IgD-negative memory B cell (primary cell): Measurements from ENCODE around the gene INPP5B. TPM values are rescaled to one million over a fixed set of nuclear protein-coding genes. Genes with fewer than 3 reads are reported as not detected.
A peak's percentile ranks its signal among the peaks of the same experiment; 100 is the strongest.
"Not testable (repeated sequence)": the region's sequence is repeated elsewhere in the genome, so short reads cannot be mapped to it uniquely, and the experiment has no call there.

Source experiments
- H3K27ac Mint-ChIP-seq, 3 donors: one replicate each; pipeline ENCODE4 v1.8.0; 2020 to 2022; ENCODE audit warnings: mild to moderate bottlenecking in 3 of 3, mixed read lengths in 3 of 3, moderate library complexity in 1 of 3
- H3K27me3 Mint-ChIP-seq: one replicate; pipeline ENCODE4 v1.8.0; 2021; ENCODE audit warnings: mixed read lengths
- H3K36me3 Mint-ChIP-seq: one replicate; pipeline ENCODE4 v1.8.0; 2020; ENCODE audit warnings: mild to moderate bottlenecking, mixed read lengths
- H3K4me1 Mint-ChIP-seq, 3 donors: one replicate each; pipeline ENCODE4 v1.8.0; 2020 to 2022; ENCODE audit warnings: mixed read lengths in 3 of 3, mild to moderate bottlenecking in 1 of 3
- H3K4me3 Mint-ChIP-seq, 4 donors: one replicate each; pipeline ENCODE4 v1.8.0; 2020 to 2022; ENCODE audit warnings: mild to moderate bottlenecking in 4 of 4, mixed read lengths in 4 of 4, moderate library complexity in 3 of 4
- H3K9me3 Mint-ChIP-seq, 3 donors: one replicate each; pipeline ENCODE4 v1.8.0; 2020 to 2021; ENCODE audit warnings: mixed read lengths in 3 of 3, mild to moderate bottlenecking in 1 of 3
- polyA plus RNA-seq: library from polyadenylated mRNA; unstranded; fragments of 300-500 nt; fragmentation: Illumina TruSeq; gene quantifications from one replicate; pipeline ENCODE4 v1.2.3, GENCODE V29; 2021

INPP5B gene
- 24.2 TPM for polyA plus RNA-seq

DNA sequence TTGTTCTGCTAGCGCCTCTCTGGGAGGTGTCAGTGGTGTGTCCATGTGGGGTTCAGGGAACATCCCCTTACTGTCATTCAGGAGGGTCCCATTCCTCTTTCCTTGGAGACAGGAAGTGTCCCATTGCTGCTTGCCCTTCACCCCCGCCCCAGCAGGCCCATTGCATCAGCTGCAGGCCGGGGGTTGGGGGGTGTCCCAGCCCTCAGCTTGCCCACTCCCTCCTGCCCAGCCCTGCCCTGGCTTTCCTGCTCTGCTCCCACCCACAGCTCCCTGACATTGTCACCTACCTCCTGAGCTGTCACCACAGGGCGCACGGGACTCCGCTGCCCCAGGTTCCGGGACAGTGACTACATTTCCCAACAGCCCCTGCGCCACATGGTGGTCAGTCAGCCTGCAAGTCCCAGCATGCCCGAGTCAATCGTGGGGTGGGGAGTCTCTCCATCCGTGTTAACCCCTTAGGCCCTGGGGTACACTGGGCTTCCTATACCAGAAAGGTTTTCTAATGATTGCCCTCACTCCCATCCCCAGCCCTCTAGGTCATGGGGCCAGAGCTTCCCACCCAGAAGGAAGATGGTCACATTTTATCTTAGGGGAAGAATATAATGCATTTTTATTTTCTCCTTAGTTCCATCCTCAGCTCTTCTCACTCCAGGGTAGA, at the start of gene INPP5B:
Gene INPP5B, minus strand, starts transcription at position 351 of the 658 bp plus-strand sequence. CDS start 745 bp downstream, outside the sequence.
- peaks cover 6 to 15% (median 14%) of the 10 kb centered on the region in 3 donors for H3K4me1 Mint-ChIP-seq
- H3K27ac Mint-ChIP-seq: peak within 1 kb of the TSS; percentile 65 to 93 (median 71)

DNA sequence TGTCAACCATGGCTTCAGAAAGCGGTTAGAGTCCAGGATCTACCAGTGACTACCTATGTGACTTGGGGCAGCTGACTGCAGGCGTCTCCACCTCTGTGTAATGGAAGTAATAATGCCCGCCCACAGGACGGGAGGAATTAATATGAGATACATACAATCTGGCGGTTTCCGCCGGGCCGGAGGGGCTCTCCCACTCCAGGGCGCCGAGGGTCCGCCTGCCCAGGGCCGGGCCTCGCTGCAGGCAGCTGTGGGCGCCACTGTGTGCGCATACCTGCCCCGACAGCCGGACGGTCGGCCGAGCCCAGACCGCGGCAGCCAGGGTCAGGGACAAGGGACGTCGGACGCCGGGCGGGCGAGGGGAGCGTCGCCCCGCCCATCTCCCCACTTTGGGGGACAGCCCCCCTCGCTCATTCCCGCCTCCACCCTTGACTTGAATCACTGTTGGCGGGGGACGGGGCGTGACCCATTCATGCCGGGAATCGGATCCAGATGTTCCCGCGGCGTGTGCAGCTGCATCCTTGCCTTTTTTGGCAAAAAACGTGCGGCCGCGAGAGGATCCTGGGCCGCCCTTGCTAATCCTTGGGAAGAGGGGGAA, 49.0 kb upstream of the INPP5B start:
- Mint-ChIP-seq H3K4me3 (peak overlapping the region in 3 of 4 donors; percentile 56 to 86 (median 73)), H3K36me3 (no peaks in the 10 kb centered on the region), H3K27me3 (peaks cover 4% of the 10 kb centered on the region), H3K4me1 (peaks cover 0 to 9% (median 4%) of the 10 kb centered on the region in 3 donors), H3K27ac (peak overlapping the region in 1 of 3 donors; percentile 6), H3K9me3 (no peaks in the 10 kb centered on the region)

More for the DNA sequence above, at the start of gene INPP5B:
- H3K36me3 Mint-ChIP-seq: no peaks in the 10 kb centered on the region
- peak within 1 kb of the TSS; percentile 71 to 99 (median 94) for H3K4me3 Mint-ChIP-seq
- H3K9me3 Mint-ChIP-seq: no peaks in the 10 kb centered on the region
- no peaks in the 10 kb centered on the region for H3K27me3 Mint-ChIP-seq

DNA sequence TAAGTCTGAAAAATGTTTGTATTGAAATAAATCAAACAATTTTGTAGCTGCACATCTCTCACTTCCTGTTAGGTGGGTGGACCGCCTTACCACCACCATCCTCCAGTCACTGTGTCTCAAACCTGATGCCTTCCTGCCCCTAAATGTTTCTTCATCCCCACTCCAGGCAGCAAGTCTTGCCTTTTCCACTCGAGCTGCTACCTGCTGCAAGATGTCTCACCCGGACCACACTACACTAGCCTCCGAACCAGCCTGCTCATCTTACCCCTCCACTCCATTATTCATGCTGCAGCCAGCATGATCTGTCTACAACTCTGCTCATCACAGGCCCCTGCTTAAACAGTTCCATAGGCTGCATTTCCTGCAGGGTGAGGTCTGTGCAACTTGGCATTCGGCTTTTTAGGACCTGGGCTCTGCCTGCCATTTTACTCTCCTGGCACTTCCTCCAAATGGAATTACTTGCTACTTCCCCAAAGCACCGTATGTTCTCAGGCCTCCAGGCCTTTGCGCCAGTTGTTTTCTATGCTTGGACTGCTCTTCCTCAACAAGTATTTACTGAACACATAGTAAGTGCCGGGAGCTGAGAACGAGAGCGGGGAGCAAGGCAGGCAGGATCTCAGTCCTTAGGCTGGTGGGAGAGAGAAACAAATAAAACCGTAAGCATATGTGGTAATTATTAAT, 48.2 kb upstream of the INPP5B start:
- H3K36me3 Mint-ChIP-seq: no peaks in the 10 kb centered on the region
- peak overlapping the region; percentile 15 to 86 (median 64) for H3K4me3 Mint-ChIP-seq
- H3K27me3 Mint-ChIP-seq: peaks cover 5% of the 10 kb centered on the region
- peak overlapping the region in 1 of 3 donors; percentile 6 for H3K27ac Mint-ChIP-seq
- H3K4me1 Mint-ChIP-seq: peaks cover 2 to 10% (median 5%) of the 10 kb centered on the region in 3 donors
- H3K9me3 Mint-ChIP-seq: no peaks in the 10 kb centered on the region

DNA sequence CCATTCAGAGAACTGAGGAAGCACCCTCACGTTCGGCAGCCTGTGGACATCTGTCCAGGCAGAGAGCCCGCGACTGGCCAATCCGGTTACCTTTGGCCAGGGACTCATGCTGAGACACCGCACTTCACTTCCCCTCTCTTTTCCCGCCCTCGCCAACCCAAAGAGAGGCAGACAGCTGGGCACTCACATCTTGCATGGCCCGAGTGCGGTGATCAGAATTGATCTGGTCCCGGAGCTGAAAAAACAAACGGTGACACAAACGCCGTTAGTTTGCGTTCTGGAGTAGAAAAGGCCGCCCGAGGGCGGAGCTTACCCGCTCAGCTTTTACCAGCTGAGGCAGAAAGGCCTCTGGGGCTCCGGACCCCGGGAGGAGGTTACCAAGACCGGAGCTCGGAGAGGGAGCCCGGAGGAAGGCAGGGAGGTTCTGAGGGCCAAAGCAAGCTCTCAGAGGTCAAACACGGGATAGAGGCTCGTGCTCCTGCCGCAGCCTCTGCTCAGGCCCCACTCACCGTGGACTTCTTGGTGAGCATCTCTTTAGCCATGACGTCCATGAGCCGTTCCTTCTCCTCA, 42.6 kb upstream of the INPP5B start:
- Mint-ChIP-seq H3K4me3 (peak overlapping the region; percentile 90 to 99 (median 96)), H3K27ac (peak overlapping the region; percentile 56 to 96 (median 77)), H3K9me3 (no peaks in the 10 kb centered on the region), H3K27me3 (peaks cover 3% of the 10 kb centered on the region), H3K4me1 (peaks cover 4 to 19% (median 14%) of the 10 kb centered on the region in 3 donors), H3K36me3 (no peaks in the 10 kb centered on the region)

DNA sequence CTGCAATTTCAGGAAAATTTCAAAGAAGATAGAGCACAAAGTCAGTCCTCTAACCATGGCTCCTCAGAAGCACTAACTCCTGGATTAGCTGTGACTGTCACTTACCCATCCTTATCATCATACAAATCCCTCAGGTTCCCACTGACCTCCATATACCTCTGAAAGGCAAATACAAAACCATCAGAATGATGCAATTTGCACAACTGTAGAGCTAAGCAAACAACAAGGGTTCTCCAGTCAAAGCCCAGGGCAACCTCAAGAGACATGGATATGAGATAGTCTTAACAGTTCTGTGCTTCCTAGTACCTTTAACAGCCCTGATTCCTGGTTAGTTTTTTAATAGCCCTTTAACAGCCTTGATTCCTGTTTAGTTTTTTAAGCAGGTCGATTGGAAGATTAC, 40.8 kb upstream of the INPP5B start:
- Mint-ChIP-seq H3K4me3 (peak overlapping the region in 1 of 4 donors; percentile 90), H3K4me1 (peaks cover 4 to 19% (median 14%) of the 10 kb centered on the region in 3 donors), H3K27me3 (peaks cover 2% of the 10 kb centered on the region), H3K36me3 (no peaks in the 10 kb centered on the region), H3K27ac (peak overlapping the region in 2 of 3 donors; percentile 16 to 67), H3K9me3 (no peaks in the 10 kb centered on the region)

DNA sequence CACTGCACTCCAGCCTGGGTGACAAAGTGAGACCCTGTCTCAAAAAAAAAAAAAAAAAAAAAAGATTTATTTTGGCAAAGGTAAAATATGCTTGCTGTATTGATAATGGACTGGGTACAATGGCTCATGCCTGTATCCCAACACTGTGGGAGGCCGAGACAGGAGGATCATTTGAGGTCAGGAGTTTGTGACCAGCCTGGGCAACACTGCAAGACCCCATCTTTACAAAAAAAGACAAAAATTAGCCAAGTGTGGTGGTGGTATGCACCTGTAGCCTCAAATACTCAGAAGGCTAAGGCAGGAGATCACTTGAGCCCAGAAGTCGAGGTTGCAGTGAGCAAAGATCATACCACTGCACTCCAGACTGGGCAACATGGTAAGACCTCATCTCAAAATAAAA, 36.7 kb upstream of the INPP5B start:
- Mint-ChIP-seq H3K4me1 (peaks cover 0 to 11% (median 9%) of the 10 kb centered on the region in 3 donors), H3K4me3 (no peak overlapping the region), H3K27ac (no peak overlapping the region), H3K9me3 (no peaks in the 10 kb centered on the region), H3K36me3 (no peaks in the 10 kb centered on the region), H3K27me3 (no peaks in the 10 kb centered on the region)

DNA sequence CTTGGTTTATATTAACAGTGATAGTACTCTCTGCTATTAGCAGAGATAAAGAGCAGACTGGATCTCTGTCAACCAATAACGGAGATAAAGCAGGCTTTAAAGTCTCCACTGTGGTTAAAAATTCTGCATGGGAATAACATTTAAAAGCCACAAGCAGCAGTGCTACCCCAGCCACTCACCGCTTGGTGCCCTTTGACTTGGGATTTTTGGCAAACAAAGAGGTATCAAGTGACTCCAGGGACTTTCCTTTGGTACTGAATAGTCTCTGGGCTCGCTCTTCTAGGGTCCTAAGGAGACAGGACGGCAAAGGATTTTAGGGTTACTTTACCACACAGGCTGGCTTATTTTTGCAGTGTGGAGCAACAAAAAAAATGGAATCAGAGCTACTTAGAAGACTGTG, 31.7 kb upstream of the INPP5B start:
- Mint-ChIP-seq H3K4me1 (peaks cover 0 to 6% (median 4%) of the 10 kb centered on the region in 3 donors), H3K27ac (no peak overlapping the region), H3K27me3 (no peaks in the 10 kb centered on the region), H3K4me3 (no peak overlapping the region), H3K36me3 (peaks cover 5% of the 10 kb centered on the region), H3K9me3 (no peaks in the 10 kb centered on the region)

DNA sequence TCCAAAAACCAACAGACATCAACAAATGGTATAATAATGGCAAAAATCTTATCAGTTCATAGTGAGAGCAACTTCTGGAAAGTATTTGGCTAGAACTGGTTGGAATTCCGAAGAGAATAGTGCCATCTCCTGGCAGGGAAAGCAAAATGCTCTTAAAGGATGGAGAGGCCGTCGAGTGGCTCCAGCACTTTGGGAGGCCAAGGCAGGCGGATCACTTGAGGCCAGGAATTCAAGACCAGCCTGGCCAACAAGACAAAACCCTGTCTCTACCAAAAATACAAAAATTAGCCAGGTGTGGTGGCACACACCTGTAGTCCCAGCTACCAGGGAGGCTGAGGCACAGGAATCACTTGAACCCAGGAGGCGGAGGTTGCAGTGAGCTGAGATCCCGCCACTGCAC, 28.2 kb upstream of the INPP5B start:
- H3K9me3 Mint-ChIP-seq, H3K4me1 Mint-ChIP-seq, H3K27ac Mint-ChIP-seq, H3K36me3 Mint-ChIP-seq, H3K27me3 Mint-ChIP-seq: not testable (repeated sequence)
- peak overlapping the region in 1 of 4 donors; percentile 49 for H3K4me3 Mint-ChIP-seq

DNA sequence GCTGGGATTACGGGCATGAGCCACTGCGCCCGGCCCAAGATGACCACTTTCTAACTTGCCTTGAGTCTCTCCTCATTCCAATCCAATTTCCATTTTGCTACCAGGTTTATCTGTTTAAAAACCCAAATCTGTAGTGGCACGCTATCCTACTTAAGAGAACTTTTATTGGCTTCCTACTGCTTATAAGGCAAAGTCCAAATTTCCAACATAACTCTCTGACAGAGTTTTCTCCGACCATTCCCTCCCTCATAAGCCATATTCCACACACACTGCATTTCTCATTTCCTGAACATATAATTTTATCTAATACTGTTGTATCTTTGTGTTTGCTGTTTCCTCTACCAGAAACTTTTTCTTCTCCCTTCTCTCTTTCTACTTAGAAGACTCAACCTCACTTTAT, 27.7 kb upstream of the INPP5B start:
- Mint-ChIP-seq H3K4me3 (peak overlapping the region in 1 of 4 donors; percentile 49), H3K9me3 (no peaks in the 10 kb centered on the region), H3K36me3 (peaks cover 5% of the 10 kb centered on the region), H3K27me3 (no peaks in the 10 kb centered on the region), H3K4me1 (peaks cover 0 to 6% (median 6%) of the 10 kb centered on the region in 3 donors), H3K27ac (no peak overlapping the region)

DNA sequence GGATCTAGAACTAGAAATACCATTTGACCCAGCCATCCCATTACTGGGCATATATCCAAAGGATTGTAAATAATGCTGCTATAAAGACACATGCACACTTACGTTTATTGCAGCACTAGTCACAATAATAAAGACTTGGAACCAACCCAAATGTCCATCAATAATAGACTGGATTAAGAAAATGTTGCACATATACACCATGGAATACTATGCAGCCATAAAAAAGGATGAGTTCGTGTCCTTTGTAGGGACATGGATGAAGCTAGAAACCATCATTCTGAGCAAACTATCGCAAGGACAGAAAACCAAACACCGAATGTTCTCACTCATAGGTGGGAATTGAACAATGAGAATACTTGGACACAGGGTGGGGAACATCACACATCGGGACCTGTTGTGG, 26.8 kb upstream of the INPP5B start:
- H3K27ac Mint-ChIP-seq: peak overlapping the region in 1 of 3 donors; percentile 31
- H3K36me3 Mint-ChIP-seq, H3K4me3 Mint-ChIP-seq, H3K4me1 Mint-ChIP-seq, H3K27me3 Mint-ChIP-seq, H3K9me3 Mint-ChIP-seq: not testable (repeated sequence)

DNA sequence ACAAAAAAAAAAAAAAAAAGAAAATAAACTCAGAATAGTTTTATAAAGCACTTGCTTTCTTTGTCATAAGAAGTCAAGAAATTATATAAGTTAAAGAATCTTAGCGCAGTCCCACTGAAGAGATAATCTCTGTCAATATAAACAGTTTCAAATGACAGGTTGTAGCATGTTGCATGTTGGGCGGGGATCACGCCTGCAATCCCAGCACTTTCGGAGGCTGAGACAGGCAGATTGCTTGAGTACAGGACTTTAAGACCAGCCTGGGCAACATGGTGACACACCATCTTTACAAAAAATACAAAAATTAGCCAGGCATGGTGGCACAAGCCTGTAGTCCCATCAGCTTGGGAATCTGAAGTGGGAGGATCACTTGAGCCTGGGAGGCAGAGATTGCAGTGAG, 18.4 kb upstream of the INPP5B start:
- H3K36me3 Mint-ChIP-seq: peaks cover 4% of the 10 kb centered on the region
- H3K4me1 Mint-ChIP-seq: no peaks in the 10 kb centered on the region
- no peak overlapping the region for H3K27ac Mint-ChIP-seq
- no peak overlapping the region for H3K4me3 Mint-ChIP-seq
- H3K27me3 Mint-ChIP-seq: no peaks in the 10 kb centered on the region
- H3K9me3 Mint-ChIP-seq: no peaks in the 10 kb centered on the region

DNA sequence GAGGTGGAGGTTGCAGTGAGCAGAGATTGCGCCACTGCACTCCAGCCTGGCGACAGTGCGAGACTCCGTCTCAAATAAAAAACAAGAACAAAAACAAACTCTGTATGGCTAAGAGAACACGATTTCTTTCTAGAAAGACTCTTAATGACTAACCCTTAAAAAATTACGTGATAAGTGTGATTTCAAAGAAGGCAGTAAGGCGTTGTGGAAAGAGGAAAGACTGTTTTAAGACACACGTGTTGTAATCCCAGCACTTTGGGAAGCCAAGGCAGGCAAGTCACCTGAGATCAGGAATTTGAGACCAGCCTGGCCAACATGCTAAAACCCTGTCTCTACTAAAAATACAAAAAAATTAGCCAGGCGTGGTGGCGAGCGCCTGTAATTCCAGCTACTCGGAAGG, 17.3 kb upstream of the INPP5B start:
- H3K27ac Mint-ChIP-seq, H3K4me3 Mint-ChIP-seq, H3K27me3 Mint-ChIP-seq, H3K36me3 Mint-ChIP-seq, H3K9me3 Mint-ChIP-seq, H3K4me1 Mint-ChIP-seq: not testable (repeated sequence)

DNA sequence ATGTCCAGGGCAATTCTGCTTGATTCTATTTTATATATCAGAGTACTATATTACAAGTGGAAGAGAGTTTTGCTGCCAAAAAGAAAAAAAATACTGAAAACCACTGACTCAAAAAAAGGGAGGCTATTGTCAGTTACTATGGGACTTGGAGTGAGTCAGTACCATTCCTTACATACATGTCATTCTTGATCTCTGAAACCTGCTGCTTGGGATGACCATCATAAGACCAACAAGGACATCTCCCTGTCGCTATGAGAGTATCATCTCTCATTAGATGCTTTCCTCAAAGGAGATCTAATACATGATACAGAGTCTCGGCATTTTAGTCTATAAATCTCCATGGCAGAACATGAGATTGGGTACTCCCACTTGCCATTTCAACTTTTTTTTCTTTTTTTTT, 11.8 kb upstream of the INPP5B start:
- H3K36me3 Mint-ChIP-seq: peaks cover 1% of the 10 kb centered on the region
- no peaks in the 10 kb centered on the region for H3K9me3 Mint-ChIP-seq
- no peak overlapping the region for H3K27ac Mint-ChIP-seq
- H3K27me3 Mint-ChIP-seq: no peaks in the 10 kb centered on the region
- H3K4me3 Mint-ChIP-seq: no peak overlapping the region
- H3K4me1 Mint-ChIP-seq: no peaks in the 10 kb centered on the region

DNA sequence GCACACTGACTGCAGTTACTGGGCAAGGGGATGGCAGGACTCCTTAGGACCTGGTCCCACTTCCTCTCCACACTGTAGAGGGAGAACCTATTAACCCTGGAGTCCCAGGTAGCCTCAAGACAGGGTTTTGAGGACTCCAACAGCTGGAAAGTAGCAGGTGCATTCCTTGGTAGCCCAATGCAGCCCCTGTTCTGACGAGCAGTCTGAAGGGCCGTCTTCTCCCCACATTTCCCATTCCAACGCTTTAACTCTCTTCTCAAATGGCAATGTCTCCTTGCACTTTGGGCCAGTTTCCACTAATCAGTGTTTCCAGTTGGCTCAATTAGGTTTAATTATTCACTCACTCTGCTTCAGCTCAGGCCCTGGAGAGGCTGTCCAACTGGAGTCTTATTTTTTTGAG, 8.8 kb upstream of the INPP5B start:
- no peak overlapping the region for H3K4me3 Mint-ChIP-seq
- H3K9me3 Mint-ChIP-seq: no peaks in the 10 kb centered on the region
- peaks cover 1% of the 10 kb centered on the region for H3K36me3 Mint-ChIP-seq
- peak overlapping the region in 1 of 3 donors; percentile 47 for H3K27ac Mint-ChIP-seq
- no peaks in the 10 kb centered on the region for H3K27me3 Mint-ChIP-seq
- no peaks in the 10 kb centered on the region for H3K4me1 Mint-ChIP-seq

DNA sequence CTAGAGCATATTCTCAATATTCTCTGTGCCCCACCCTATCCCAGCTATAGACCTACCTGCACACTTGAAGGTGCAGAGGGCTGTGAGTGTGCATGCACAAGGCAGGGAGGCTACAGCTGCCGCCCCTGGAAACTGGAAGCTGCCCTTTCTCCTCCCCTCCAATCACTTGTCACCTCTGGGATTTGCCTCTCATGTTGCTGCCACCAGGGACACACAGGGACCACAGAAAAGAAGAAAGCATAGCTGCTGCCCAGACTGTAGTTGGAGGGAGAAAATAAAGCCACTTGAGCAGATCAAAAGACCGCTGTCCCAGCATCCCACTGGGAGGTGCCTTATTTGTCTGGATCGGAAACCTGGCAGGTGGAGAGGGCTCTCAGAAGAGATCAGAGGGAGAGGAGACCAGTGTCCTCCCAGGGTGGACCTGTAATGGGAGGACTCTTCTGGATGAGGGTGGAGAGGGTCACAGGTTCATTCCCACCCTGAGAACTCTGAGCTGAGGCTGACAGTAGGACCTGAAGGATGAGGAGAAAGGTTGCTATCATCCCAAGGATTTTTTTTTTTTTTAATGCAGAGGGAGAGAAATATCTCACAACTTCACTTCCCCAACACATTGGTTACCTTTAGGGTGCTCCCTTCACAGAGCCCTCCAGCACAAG, 7.6 kb upstream of the INPP5B start:
- Mint-ChIP-seq H3K36me3 (peaks cover 1% of the 10 kb centered on the region), H3K9me3 (no peaks in the 10 kb centered on the region), H3K27ac (no peak overlapping the region), H3K27me3 (no peaks in the 10 kb centered on the region), H3K4me3 (no peak overlapping the region), H3K4me1 (no peaks in the 10 kb centered on the region)
